ENCODE results near the gene DNAH17.

DNA sequence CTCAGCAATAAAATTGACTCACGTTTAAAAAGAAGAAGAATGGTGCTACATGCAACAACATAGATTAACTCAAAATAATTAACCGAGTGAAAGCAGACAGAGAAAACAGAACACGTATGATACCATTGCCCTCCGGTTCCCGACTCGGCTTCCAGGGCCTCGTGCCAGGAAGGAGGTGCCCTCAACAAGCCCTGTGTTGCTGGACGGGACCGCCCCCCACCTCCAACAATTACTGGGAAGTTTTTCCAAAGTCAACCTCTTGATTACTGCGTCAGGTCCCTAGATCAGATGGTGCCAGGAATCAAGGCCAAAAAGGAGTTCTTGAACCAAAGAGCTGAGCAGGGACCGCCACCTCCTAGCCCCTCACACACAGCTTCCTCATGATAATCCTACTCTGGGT, 20.4 kb downstream of the DNAH17 start:
- TF ChIP-seq POLR2A (IDR thresholded peaks at IDR 0.05; ENCODE audit: low read depth, low read length) (no peak), POLR2AphosphoS5 (IDR thresholded peaks at IDR 0.05; ENCODE audit: low read depth, low read length) (no peak), TAF1 (IDR thresholded peaks at IDR 0.05; ENCODE audit: borderline replicate concordance, low read depth, low read length) (no peak)

Data from GM12892 (cell line).